HepG2 (cell line): ENCODE measurements around the gene TRAPPC1. TPM values are rescaled to one million over a fixed set of nuclear protein-coding genes. Genes with fewer than 3 reads are reported as not detected.

Source experiments
- ATAC-seq: fragments of 200-7000 bp; cut with Tn5 transposase; 3 replicates; pipeline ENCODE4 v1.9.1; 2020; ENCODE audit warnings: mild to moderate bottlenecking, moderate library complexity
- BruUV-seq: library from RNA; stranded (reverse); fragments of 400-500 nt; replicated peaks from 2 replicates; lab custom pipeline; 2021; lab: Mats Ljungman, UMichigan
- CTCF ChIA-PET: fragments of 300-600 bp; formaldehyde crosslinking; extraction: SDS; loops from one replicate; lab custom pipeline; 2021; ENCODE audit warnings: low total read pairs, inconsistent platforms, low intra/inter-chr PET ratio; lab: Yijun Ruan, JAX
- POLR2A ChIA-PET: fragments of 350-600 bp; sonication (Branson Sonifier 250); formaldehyde crosslinking; loops from one replicate; lab custom pipeline; 2020; ENCODE audit warnings: antibody characterized with exemption, inconsistent platforms; lab: Yijun Ruan, JAX
- DNase-seq: peaks from one replicate; pipeline ENCODE4 v3.0.0-alpha.2; 2015; ENCODE audit warnings: low spot score
- FAIRE-seq: peaks from 3 replicates; lab custom pipeline; 2011; peaks lifted over from hg19 to GRCh38; lab: Jason Lieb, UNC
- H2AFZ ChIP-seq: one replicate; pipeline ENCODE4 v1.6.1; 2011; ENCODE audit warnings: low read length, inconsistent platforms
- H3K27ac ChIP-seq: fragments of 300-600 bp; 3 replicates; pipeline ENCODE4 v1.8.0; 2011; ENCODE audit warnings: mixed run types, mild to moderate bottlenecking, mixed read lengths, low read length, inconsistent platforms; ENCODE audit not compliant: insufficient read depth; ENCODE audit errors: extremely low read length
- H3K27me3 ChIP-seq, 2 experiments: fragments of 200-600 bp in 1 of 2; 2 replicates in 1 of 2; 3 replicates in 1 of 2; pipeline versions ENCODE4 v1.6.0 to v1.8.0; 2011; ENCODE audit warnings: low read length in 2 of 2, mild to moderate bottlenecking in 2 of 2, moderate library complexity in 2 of 2, inconsistent platforms in 1 of 2; ENCODE audit not compliant: insufficient read depth in 2 of 2, control insufficient read depth in 1 of 2
- H3K36me3 ChIP-seq, 2 experiments: fragments of 200-600 bp in 1 of 2; replicated peaks in 1 of 2; 2 replicates in 1 of 2; 3 replicates in 1 of 2; pipeline versions ENCODE4 v1.5.1 to v1.8.0; 2011; ENCODE audit warnings: low read length in 2 of 2, inconsistent platforms in 1 of 2; ENCODE audit not compliant: insufficient read depth in 2 of 2, control insufficient read depth in 1 of 2
- H3K4me1 ChIP-seq: 2 replicates; pipeline ENCODE4 v1.5.1; 2012; ENCODE audit warnings: low read length, inconsistent platforms; ENCODE audit not compliant: insufficient read depth
- H3K4me2 ChIP-seq: 2 replicates; pipeline ENCODE4 v1.6.0; 2011; ENCODE audit warnings: low read depth, low read length, inconsistent platforms
- H3K4me3 ChIP-seq, 3 experiments: fragments of 200-600 bp in 1 of 3; sonication (generic), shearing (Covaris generic) in 1 of 3; replicated peaks in 1 of 3; 2 replicates each; pipeline ENCODE4 v1.5.1; 2011 to 2016; ENCODE audit warnings: low read length in 3 of 3, inconsistent platforms in 2 of 3, low read depth in 2 of 3, mild to moderate bottlenecking in 2 of 3, control low read depth in 1 of 3, mixed read lengths in 1 of 3; ENCODE audit not compliant: insufficient read depth in 1 of 3
- H3K79me2 ChIP-seq: one replicate; pipeline ENCODE4 v1.6.1; 2011; ENCODE audit warnings: low read length, inconsistent platforms; ENCODE audit not compliant: insufficient read depth
- H3K9ac ChIP-seq: 2 replicates; pipeline ENCODE4 v1.6.0; 2011; ENCODE audit warnings: mild to moderate bottlenecking, low read depth, low read length, inconsistent platforms; ENCODE audit not compliant: insufficient read depth
- H3K9me3 ChIP-seq: 2 replicates; pipeline ENCODE4 v1.5.1; 2012; ENCODE audit warnings: mild to moderate bottlenecking, low read length
- H4K20me1 ChIP-seq: 2 replicates; pipeline ENCODE4 v1.6.0; 2011; ENCODE audit warnings: inconsistent platforms, mild to moderate bottlenecking, low read length, moderate library complexity; ENCODE audit not compliant: insufficient read depth
- RAD51 ChIP-seq: fragments of 450-650 bp; IDR thresholded peaks from 2 replicates; pipeline ENCODE4 v1.6.1; 2016; ENCODE audit warnings: borderline replicate concordance
- THAP11 ChIP-seq: IDR thresholded peaks from 2 replicates; pipeline ENCODE4 v1.6.1; 2016; ENCODE audit warnings: missing biosample characterization, missing genetic modification reagents
- ZFP36L2 ChIP-seq: sonication (generic); formaldehyde crosslinking; IDR thresholded peaks from 2 replicates; pipeline ENCODE4 v1.4.0; 2020; ENCODE audit warnings: missing genetic modification reagents
- ZNF33B ChIP-seq: sonication (generic); formaldehyde crosslinking; IDR thresholded peaks from 2 replicates; pipeline ENCODE4 v1.5.1; 2020; ENCODE audit warnings: mild to moderate bottlenecking, missing genetic modification reagents
- ZNF570 ChIP-seq: sonication (generic); formaldehyde crosslinking; IDR thresholded peaks from 2 replicates; pipeline ENCODE4 v1.4.0; 2020; ENCODE audit warnings: mild to moderate bottlenecking, missing genetic modification reagents, borderline replicate concordance
- WGBS: methylation state at CpG from one replicate; pipeline ENCODE4 v1.1.6; 2017; ENCODE audit warnings: low lambda C conversion rate; 5-methylcytosine and 5-hydroxymethylcytosine counted together
- in situ Hi-C: cut with HindIII; loops from 2 replicates; pipeline ENCODE4 v1.10.0; 2017; ENCODE audit warnings: low pct_unique_long_range_greater_than_20kb; ENCODE audit not compliant: extremely low pct_ligation_motif_present
- intact Hi-C: fragments of 100-400 bp; cut with micrococcal nuclease; formaldehyde crosslinking; loops from one replicate; pipeline ENCODE4 v1.10.0; 2022; ENCODE audit not compliant: unreplicated experiment
- polyA plus RNA-seq, 8 experiments: library from polyadenylated mRNA; depleted of rRNA in 3 of 8; stranded (reverse) in 7 of 8; unstranded in 1 of 8; fragments of >200 nt; fragmentation: Illumina TruSeq in 4 of 8; extraction: Trizol in 4 of 8; gene quantifications; 2 replicates each; pipeline versions ENCODE4 v1.2.1 to v1.2.3, GENCODE V29; 2011 to 2016; ENCODE audit warnings: low read depth in 4 of 8, missing spikeins in 1 of 8, mixed read lengths in 1 of 8; ENCODE audit not compliant: insufficient read depth in 1 of 8
- total RNA-seq, 5 experiments: library from RNA; depleted of rRNA; stranded (reverse); fragments of >200 nt; fragmentation: Illumina TruSeq; extraction: Trizol; gene quantifications; 2 replicates each; pipeline ENCODE4 v1.2.3, GENCODE V29; 2016; ENCODE audit warnings: low read depth in 1 of 5

The TRAPPC1 gene
- total and polyA plus RNA-seq, 2 of the 13 experiments (the other 11 are each of a cell fraction or from before 2014, with no cell fraction given), result 28.1 to 44.9 TPM

DNA sequence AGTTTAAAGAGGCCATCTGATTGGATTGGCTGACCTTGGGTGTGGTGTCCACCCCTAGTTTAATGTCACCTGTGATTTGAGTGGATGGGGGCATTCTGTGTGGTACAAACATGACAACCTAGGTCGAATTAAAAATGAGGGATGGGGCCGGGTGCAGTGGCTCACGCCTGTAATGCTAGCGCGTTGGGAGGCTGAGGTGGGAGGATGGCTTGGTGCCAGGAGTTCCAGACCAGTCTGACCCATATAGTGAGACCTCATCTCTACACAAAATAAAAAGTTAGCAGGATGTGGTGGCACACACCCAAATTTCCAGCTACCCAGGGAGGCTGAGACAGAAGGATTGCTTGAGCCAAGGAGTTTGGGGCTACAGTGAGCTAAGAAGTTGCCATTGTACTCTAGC lies 14.7 kb upstream of the TRAPPC1 start:
- ATAC-seq (no peak), FAIRE-seq (no peak), DNase-seq (no peak)
- CTCF ChIA-PET, result no interaction called here
- H4K20me1 ChIP-seq, result no peaks in the 10 kb centered on the region
- WGBS, result 93% methylated on average over 5 of the region's 5 CpGs
- H3K79me2 ChIP-seq, result no peaks in the 10 kb centered on the region
- no peak overlapping the region for H3K9ac ChIP-seq
- intact Hi-C loops (no loop called here), in situ Hi-C loops (no loop called here)
- no peak overlapping the region for H3K27ac ChIP-seq
- no peaks in the 10 kb centered on the region for H3K9me3 ChIP-seq
- H2AFZ ChIP-seq, result no peak overlapping the region
- H3K4me2 ChIP-seq, result no peak overlapping the region
- peaks cover 17 to 56% of the 10 kb centered on the region in 2 experiments for H3K36me3 ChIP-seq
- TF ChIP-seq THAP11 (CRISPR knock-in tag) (no peak), ZFP36L2 (CRISPR knock-in tag) (no peak), RAD51 (no peak)
- H3K4me1 ChIP-seq, result no peaks in the 10 kb centered on the region
- no peaks in the 10 kb centered on the region for H3K27me3 ChIP-seq
- no TSS peak for BruUV-seq
- no peak overlapping the region for H3K4me3 ChIP-seq
- POLR2A ChIA-PET, result no interaction called here

DNA sequence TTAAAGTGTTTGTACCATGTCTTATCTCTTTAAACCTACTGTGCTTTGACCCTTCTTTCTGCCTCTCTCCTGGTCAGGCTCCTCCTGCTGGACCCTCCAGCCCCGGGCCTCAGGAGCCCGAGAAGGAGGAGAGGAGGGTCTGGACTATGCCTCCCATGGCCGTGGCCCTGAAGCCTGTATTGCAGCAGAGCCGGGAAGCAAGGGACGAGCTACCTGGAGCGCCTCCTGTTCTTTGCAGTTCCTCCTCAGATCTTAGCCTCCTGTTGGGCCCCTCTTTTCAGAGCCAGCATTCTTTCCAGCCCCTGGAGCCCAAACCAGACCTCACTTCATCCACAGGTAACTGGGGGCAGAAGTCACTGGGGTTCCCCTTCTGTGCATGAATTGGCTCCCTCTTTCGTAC lies 13.9 kb upstream of the TRAPPC1 start:
- no peak for ATAC-seq
- H4K20me1 ChIP-seq, result no peaks in the 10 kb centered on the region
- H3K9ac ChIP-seq, result no peak overlapping the region
- H3K27ac ChIP-seq, result no peak overlapping the region
- FAIRE-seq, result no peak
- no peaks in the 10 kb centered on the region for H3K9me3 ChIP-seq
- WGBS, result 84% methylated on average over 7 of the region's 7 CpGs
- H3K4me1 ChIP-seq, result no peaks in the 10 kb centered on the region
- peaks cover 17 to 59% of the 10 kb centered on the region in 2 experiments for H3K36me3 ChIP-seq
- no TSS peak for BruUV-seq
- in situ Hi-C loops, result no loop called here
- H2AFZ ChIP-seq, result no peak overlapping the region
- DNase-seq, result no peak
- no peak overlapping the region for H3K4me3 ChIP-seq
- H3K79me2 ChIP-seq, result no peaks in the 10 kb centered on the region
- CTCF ChIA-PET, result no interaction called here
- H3K4me2 ChIP-seq, result no peak overlapping the region
- TF ChIP-seq ZNF570 (no peak), ZNF33B (CRISPR knock-in tag) (no peak)
- TF ChIP-seq, all 625 proteins: peak for 0
- intact Hi-C loops, result no loop called here
- no peaks in the 10 kb centered on the region for H3K27me3 ChIP-seq
- POLR2A ChIA-PET, result no interaction called here
